ENCODE results near the gene OR52E8. TPM values are rescaled to one million over a fixed set of nuclear protein-coding genes. Genes with fewer than 3 reads are reported as not detected.

The OR52E8 gene
- polyA plus RNA-seq, 3 donors = not detected

- 74 to 80% (median 78%) methylated on average over 6 of the region's 6 CpGs for WGBS, 3 donors
- no peak overlapping the region for H3K27ac ChIP-seq (ENCODE audit: low read depth, low read length)
Observed at GRCh38 chr11:5809905-5810795, 47.3 kb downstream of the OR52E8 start.

DNA sequence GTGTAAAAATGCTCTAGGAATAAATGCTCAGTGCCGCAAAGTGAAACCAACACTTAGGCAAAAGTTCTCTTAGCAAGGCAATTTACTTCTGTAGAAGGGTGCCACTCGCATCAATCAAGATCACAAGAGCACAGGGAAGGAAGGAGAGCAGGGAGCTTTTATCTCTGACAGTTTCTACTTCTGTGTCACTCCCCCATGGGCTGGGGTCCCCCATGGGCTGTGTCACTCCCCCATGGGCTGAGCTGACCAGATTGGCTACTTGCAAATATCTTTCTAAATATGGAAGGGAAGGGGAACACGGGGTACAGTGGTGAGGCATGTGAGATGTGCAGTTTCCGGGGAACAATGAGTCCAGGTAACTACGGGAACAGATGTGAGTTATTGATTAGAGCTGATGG is 48.4 kb downstream of the OR52E8 start:
- H3K27ac ChIP-seq (ENCODE audit: low read depth, low read length) = no peak overlapping the region
- 14 to 28% (median 26%) methylated on average over 5 of the region's 5 CpGs for WGBS, 3 donors

GRCh38 chr11:5808500-5809121 is 48.9 kb downstream of the OR52E8 start, which contains the start of gene OR52N2:
OR52N2 (plus strand) TSS chr11:5808924; CDS start chr11:5820336, 11,412 bp downstream.
- H3K27ac ChIP-seq (ENCODE audit: low read depth, low read length) = no peak within 1 kb of the TSS
- WGBS, 3 donors = 3 to 10% (median 8%) methylated on average over 24 of the region's 24 CpGs

DNA sequence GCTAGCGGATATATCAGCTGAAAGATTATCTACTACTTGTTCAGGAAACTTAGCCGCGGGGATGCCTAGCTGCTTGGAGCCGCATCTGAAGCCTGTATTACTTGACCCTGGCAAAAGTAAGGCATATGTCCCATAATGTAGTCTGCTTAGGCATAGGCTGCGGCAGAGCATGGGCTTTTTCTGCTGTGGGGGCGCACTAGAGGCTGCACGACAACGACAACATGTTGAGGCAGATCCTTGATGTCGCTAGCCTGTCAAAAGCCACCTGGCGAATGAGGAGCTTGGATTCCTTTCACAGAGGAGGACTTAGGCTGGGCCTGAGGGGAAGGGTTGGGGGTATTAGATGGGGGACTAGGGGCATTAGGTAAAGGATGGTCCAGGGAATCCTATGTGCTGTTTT is 49.9 kb downstream of the OR52E8 start:
- 63 to 68% (median 67%) methylated on average over 10 of the region's 10 CpGs for WGBS, 3 donors
- no peak overlapping the region for H3K27ac ChIP-seq (ENCODE audit: low read depth, low read length)

Other genes starting within 250 kb of the OR52E8 start
- 1 to 10 TPM; 1.8 to 6.7 (median 3.8) TPM for gene TRIM34, start 232.7 kb downstream of the OR52E8 start, polyA plus RNA-seq
- gene TRIM5, start 172.6 kb downstream of the OR52E8 start, polyA plus RNA-seq = 10 to 100 TPM in 1 of 3 donors, 1 to 10 TPM in 2; 7.7 to 11.2 (median 9.7) TPM
- gene TRIM22, start 167.9 kb downstream of the OR52E8 start, polyA plus RNA-seq = 10 to 100 TPM in 2 of 3 donors, 1 to 10 TPM in 1; 8.3 to 43.7 (median 22.8) TPM
- not detected for gene OR56B1, start 121.2 kb downstream of the OR52E8 start, polyA plus RNA-seq
- gene OR52N4, start 103.4 kb downstream of the OR52E8 start, polyA plus RNA-seq = under 1 TPM in 1 of 3 donors, not detected in 2; 0.21 TPM
- gene OR52N5, start 74.3 kb downstream of the OR52E8 start, polyA plus RNA-seq = under 1 TPM in 1 of 3 donors, not detected in 2; 0.04 TPM
- under 1 TPM in 1 of 3 donors, not detected in 2; 0.06 TPM for gene OR52N1, start 66.4 kb downstream of the OR52E8 start, polyA plus RNA-seq
- gene OR52N2, start 48.8 kb downstream of the OR52E8 start, polyA plus RNA-seq = under 1 TPM in 1 of 3 donors, not detected in 2; 0.14 TPM
- gene OR52E6, start 15.8 kb downstream of the OR52E8 start, polyA plus RNA-seq = not detected
- not detected for gene OR52E4, start 22.9 kb upstream of the OR52E8 start, polyA plus RNA-seq
- gene OR52E5, start 35.5 kb upstream of the OR52E8 start, polyA plus RNA-seq = not detected
- gene OR56A3, start 84.6 kb upstream of the OR52E8 start, polyA plus RNA-seq = not detected
- gene OR56A5, start 110.8 kb upstream of the OR52E8 start, polyA plus RNA-seq = not detected
- not detected for gene OR52L1, start 129.3 kb upstream of the OR52E8 start, polyA plus RNA-seq
- gene OR56A4, start 149.3 kb upstream of the OR52E8 start, polyA plus RNA-seq = not detected
- gene OR56A1, start 173.1 kb upstream of the OR52E8 start, polyA plus RNA-seq = not detected
- gene OR56B4, start 250.0 kb upstream of the OR52E8 start, polyA plus RNA-seq = not detected